ENCODE data around the gene SLC9C2.
A peak's percentile ranks its signal among the peaks of the same experiment; 100 is the strongest.
"Not testable (repeated sequence)": the region's sequence is repeated elsewhere in the genome, so short reads cannot be mapped to it uniquely, and the experiment has no call there.

Gene SLC9C2

GRCh38 chr1:173527151-173527826 is 75.6 kb downstream of the SLC9C2 start:
- peak; percentile 26 for DNase-seq

- DNase-seq = no peak
Measured at GRCh38 chr1:173525926-173526325, 76.9 kb downstream of the SLC9C2 start.

DNA sequence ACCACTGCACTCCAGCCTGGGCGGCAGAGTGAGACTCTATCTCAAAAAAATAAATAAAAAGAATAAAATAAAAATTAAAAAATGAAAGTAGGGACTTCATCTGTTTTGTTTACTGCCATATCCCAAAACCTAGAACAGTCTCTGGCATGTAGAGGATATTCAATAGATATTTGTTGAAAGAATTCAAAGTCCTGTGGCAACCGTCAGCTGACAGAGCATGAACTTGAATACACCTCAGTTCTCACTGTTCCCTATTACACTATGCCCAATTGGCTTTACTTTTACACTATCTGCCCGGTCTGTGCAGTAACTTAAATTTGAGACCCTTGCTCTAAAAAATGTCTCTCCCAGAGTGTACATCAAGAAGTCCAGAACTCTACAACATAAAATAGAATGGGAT is 79.5 kb downstream of the SLC9C2 start:
- DNase-seq = no peak

DNA sequence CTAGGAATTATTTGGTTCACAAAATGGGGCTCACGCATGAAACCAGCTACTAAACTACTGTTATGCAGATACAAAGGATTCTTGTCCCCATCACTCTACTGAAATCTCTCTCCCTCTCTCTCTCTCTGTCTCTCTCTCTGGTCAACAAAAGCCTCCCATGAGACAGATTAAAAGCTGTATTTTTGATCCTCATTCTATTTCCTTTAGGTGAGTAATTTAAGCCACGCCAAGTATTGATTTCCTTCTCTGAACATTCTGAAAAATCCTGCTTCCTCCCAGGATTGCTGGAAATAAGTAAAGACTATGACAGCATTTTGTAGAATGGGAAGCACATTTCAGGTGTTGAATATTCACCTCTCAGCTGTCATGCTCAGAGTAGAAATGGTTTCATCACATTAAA is 82.1 kb downstream of the SLC9C2 start:
- DNase-seq = no peak

DNA sequence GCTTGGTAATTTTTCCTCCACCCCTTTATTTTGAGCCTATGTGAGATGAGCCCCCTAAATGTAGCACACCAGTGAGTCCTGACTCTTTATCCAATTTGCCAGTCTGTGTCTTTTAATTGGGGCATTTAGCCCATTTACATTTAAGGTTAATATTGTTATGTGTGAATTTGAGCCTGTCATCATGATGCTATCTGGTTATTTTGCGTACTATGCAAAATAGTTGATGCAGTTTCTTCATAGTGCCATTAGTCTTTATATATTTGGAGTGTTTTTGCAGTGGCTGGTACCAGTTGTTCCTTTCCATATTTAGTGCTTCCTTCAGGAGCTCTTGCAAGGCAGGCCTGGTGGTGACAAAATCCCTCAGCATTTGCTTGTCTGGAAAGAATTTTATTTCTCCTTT is 88.4 kb downstream of the SLC9C2 start:
- DNase-seq = not testable (repeated sequence)

DNA sequence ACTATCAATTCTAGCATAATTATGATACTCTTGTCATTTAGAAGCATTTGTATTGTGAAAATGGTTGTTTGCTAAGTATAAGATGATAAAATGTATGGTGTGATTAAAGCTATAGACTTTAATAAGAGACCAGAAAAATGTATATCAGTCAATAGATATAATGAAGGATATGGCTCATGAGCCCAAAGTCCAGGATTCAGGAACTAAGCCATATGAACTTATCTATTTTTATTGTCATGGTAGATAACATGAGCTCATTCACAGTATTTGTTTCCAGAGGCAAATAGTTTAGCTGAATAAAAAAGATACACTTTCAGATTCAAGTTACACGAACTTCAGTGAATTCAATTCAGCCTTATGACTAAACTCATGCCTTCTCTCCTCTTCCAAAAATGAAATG is 93.1 kb downstream of the SLC9C2 start:
- no peak for DNase-seq

DNA sequence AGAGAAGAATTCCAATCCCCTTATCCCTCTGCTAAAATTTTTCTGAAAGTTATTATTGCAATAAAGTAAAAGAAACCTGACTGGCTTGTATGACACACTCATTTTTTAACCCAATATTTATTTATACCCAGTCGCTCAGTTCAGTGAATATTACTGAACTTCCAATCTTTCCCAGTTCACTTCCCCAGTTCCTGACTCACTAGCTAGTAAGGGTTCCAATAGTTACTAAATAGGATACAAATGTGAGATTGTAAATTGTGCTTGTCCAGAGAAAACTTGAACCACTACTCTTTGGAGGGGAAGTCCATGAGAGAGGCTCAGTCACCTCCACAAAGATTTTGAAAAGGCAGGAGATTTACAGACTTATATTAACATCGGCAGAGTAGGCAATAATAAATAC is 94.3 kb downstream of the SLC9C2 start:
- no peak for DNase-seq

DNA sequence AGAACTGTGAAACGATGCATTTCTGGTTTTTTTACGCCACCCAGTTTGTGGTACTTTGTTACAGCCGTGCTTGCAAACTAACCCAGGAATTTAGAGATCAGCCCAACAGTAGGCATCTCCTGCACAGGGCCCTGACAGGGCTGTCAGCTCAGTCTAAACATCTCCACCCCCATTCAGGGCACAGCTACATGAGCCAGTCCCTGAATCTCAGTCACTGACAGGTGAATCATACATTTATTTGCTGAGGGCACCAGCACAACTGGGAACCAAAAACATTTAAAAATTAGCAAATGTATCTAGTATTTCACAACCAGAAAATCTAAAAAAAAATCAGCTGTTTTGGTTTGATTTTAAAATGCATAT is 95.0 kb downstream of the SLC9C2 start:
- no peak for DNase-seq

DNA sequence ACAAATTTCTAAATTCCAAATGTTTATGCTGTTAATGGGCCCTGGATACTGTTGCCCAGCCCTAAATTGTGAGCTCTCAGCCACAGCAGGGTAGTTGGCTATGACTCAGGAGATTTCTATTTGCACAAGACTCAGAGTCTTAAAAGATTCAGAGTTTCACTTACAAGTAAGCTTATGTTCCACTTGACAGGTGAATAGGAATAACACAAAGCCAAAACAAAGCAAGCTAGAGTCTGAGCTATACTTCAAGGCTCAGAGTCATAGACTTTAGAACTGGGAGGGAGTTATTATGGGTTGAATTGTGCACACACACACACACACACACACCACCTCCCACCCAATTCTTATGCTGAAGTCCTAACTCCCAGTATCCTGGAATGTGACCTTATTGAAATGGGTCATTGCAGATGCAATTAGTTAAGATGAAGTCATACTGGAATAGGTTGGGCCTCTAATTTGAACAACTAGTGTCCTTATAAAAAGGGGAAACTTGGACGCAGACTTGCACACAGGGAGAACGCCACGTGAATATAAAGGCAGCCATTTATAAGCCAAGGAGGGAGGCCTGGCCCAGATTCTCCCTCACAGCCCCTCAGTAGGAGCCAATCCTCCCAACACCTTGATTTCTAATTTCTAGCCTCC is 95.5 kb downstream of the SLC9C2 start:
- no peak for DNase-seq

DNA sequence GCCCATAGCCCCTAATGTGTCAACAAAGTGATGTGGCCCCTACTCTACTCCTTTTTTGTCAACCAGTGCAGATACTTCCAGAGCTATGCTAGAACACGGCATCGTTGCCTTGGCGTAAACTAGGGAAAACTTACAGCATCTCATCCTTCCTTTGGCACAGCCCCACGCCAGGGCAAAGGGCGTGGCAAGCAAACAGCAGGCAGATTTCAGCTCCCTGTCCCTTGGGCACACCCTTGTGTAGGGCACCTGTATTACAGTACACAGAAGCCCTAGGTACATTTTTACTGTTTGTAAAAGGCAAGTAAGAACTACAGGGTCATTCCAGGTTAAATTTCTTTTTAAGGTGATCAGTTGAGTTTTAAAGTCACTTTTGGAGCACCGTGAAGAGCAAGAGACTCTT is 96.4 kb downstream of the SLC9C2 start:
- no peak for DNase-seq

DNA sequence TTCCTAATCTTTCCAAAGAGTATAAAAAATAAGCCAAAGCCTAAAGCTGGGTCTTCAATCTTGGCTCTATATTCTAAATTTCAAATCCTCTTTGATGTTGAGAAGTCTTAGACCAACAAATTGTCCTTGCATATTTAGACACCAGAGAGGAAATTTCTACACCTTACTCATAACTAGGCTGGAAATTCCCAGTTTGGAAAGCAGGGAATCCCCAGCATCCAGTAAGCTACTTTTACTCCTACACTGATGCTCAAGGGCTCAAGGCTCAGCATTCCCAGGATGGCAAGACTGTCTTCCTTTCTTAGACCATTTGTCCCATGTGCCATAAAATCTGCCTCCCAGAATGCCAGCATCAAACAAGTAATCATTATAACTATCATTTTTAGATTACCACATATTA is 97.5 kb downstream of the SLC9C2 start:
- DNase-seq = no peak

DNA sequence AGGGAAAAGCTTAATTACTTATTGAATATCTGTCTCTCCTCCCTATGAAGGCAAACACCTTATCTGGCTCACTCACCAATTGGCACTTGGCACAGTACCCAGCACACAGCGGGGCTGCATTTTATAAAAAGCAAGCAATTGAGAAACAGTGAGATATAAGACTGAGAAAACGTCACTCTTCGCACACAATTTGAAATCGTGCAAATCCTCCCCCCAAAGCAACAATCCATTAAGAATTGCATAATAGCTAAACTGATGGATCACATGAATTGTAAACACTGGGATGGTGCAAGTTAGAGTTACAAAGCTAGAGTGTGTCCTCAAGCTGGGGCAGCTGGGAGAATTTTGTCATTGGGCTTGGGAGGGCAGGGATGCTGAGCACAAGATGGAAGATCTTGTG is 98.6 kb downstream of the SLC9C2 start:
- no peak for DNase-seq

- peak; percentile 47 for DNase-seq
Measured at GRCh38 chr1:173503391-173503790, 99.5 kb downstream of the SLC9C2 start.

DNA sequence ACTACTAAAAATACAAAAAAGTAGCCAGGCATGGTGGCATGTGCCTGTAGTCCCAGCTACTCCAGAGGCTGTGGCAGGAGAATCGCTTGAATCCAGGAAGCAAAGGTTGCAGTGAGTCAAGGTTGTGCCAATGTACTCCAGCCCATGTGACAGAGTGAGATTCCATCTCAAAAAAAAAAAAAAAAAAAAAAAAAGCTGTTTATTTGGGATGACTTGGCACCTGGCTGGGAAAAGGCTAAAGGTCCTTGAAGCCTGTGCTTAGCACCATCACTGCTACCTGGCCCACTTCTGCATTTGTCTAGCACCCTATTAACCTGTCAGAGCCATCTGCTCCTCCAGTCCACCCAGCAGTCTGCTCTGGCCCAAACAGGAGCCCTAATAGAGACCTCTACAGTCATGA is 100.8 kb downstream of the SLC9C2 start:
- no peak for DNase-seq

GRCh38 chr1:173499729-173500128 is 103.1 kb downstream of the SLC9C2 start:
- DNase-seq = no peak

- DNase-seq = no peak
Measured at GRCh38 chr1:173496757-173497320, 106.0 kb downstream of the SLC9C2 start.

DNA sequence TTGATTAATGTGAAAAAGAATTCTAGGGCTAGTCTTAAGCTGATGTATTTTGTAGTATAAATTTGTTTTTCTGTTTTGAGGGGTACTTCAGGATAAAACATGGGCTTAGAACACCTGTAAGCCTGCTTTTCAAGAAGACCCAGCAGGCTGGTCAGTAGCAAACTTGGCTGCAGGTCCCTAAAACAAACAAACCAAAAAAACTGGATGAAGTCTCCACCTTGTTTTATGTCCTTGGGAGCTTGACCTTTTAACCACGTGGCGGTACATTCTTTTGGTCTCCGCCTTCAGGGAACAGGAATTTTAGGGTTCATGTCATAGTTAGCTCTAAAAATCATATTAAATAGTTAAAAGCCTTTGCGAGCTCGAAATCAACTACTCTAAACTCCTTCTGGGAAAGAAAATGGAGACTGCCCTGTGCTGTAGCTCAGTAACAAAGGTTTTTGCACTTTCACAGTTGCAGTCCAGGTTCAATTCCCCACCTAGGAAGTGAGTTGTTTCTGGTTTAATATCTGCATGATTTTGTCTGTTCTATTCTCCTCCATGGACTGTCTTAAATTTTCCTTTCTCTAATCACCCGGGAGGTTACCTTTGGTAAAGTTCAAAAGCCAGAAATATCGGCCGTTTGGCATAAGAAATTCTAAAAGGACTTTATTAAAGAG is 107.1 kb downstream of the SLC9C2 start:
- DNase-seq = no peak

- not testable (repeated sequence) for DNase-seq
Measured at GRCh38 chr1:173493125-173493524, 109.7 kb downstream of the SLC9C2 start.

- DNase-seq = no peak
Measured at GRCh38 chr1:173491508-173491907, 111.4 kb downstream of the SLC9C2 start.

DNA sequence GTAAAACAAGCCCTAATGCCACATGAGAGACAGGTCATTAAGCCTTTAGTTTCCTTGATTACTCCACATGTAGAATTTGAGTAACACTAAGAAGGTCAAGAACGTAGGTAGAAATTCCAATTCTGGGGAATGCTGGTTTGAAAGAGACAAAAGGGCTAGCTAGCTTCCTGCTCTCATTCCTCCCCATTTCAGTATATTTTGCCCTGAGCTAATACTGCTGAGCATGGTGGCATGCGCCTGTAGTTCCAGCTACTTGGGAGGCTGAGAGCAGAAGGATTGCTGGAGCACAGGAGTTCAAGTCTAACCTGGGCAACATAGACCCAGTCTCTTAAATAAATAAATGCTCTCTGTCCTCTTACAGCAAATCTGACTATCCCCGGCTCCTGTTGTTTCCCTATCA is 112.9 kb downstream of the SLC9C2 start:
- no peak for DNase-seq

DNA sequence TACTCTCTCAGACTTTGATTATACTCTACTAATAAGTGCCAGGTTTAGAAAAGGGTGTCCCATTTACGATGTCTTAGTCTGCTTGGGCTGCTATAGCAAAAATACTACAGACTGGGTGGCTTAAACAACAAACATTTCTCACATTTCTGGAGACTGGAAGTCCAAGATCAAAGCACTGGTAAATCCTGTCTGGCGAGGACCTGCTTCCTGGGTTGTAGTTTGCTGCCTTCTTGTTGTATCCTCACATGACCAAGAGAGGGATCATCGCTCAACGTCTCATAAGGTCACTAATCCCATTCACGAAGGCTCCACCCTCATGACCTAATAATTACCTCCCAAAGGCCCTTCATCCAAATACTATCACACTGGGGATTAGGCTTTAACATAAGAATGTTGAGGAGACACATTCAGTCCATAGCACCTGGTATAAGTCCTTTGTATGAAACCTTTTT is 113.7 kb downstream of the SLC9C2 start:
- no peak for DNase-seq

DNA sequence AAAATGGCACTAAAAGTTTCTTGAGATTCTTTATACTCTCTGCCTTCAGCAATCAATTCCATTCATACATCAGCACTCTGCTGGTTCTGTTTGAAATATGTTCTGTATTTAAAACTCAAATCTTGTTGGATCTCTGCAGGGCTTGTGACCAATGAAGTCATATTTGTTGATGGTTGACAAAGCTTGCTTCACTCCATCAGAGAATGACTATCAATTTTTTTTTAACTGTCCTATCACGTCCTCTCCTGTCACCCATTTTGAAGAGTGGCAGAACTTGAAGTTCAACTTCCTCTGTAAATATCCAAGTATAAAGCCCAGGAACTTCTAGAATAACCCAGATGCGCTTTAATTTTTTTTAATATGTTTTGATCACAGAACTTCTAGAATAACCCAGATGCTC is 114.9 kb downstream of the SLC9C2 start:
- no peak for DNase-seq

GRCh38 chr1:173485401-173485800 is 117.5 kb downstream of the SLC9C2 start:
- DNase-seq = no peak

- no peak for DNase-seq
Measured at GRCh38 chr1:173484276-173484675, 118.6 kb downstream of the SLC9C2 start.

Data from NCI-H2171 treated with DMSO at 0.1 percent for 48 hours (cell line).